HL-60/S4 (cell line): ENCODE data around the gene CLCN7.
"Not testable (repeated sequence)": the region's sequence is repeated elsewhere in the genome, so short reads cannot be mapped to it uniquely, and the experiment has no call there.

Experiments used
- in situ Hi-C: fragments of 300-500 bp; cut with MboI; formaldehyde crosslinking; loops from 2 replicates; pipeline ENCODE4 v1.14.3; 2022; ENCODE audit warnings: low sequenced_read_pairs

Gene CLCN7

DNA sequence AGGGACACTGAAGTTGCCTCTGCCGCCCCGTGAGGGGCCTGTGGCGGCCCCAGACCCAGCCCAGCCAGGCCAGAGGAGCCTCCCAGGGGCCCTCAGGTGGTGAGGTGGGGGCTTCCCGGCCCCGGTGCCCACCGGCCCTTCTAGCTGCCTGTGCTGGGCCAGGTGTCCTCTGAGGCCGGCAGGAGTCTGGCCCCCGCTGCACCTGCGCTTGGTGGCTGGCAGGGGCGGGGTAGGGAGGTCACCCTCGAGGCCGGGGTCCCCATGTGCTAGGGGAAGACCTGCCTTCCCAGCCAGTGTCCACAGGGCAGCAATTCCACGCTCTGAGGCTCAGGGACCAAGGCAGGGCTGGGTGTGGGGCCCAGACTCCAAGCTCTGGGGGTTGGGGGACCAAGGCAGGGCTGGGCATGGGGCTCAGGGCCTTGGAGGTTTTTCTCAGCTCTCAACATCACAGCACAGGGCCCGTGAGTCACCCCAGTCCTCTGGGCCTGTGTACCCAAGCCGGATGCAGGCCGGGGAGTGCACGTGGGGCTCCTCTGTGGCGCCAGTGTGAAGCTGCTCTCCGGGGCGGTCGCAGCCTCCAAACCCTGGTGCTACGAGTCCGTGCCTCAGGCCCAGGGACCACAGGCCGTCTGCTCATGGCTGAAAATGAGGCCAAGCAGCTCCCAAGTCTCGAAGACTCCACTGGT is 29.2 kb downstream of the CLCN7 start:
- in situ Hi-C loops: no loop called here

DNA sequence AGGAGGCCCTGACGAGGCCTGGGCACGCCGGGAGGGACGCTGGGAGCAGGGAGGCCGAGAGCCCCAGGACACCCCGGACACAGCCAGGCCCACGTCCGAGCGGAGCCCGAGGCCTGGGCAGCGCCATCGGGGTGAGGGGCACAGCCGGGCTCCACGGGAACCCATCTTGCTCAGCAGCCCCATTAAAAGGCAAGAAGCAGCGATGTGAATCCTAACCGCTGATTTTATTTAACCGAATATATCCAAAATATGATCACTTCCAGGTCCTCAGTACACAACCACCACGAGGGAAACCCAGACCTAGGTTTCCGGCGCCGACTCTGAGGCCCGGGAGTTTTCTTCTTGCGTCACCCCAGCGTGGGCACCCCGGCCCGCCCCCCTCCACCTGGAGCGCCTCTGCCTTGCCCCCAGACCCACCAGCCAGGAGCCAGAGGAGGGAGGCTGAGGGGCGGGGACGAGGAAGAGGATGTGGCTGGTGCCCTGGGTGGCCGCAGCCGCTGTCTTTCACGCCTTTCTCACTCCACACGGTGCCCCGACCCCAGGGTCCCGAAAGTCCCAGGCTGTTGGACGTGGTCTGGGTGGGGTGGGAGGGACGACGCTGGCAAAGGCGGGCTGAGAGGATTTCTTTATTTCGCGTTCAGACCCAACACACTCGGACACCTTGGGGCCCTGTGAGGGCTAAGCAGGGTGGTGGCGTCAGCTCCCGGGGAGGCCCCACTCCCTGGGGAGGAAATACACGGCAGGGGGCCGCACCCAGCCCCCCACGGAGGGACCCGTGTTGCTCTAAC is 29.9 kb downstream of the CLCN7 start:
- in situ Hi-C loops: no loop called here

DNA sequence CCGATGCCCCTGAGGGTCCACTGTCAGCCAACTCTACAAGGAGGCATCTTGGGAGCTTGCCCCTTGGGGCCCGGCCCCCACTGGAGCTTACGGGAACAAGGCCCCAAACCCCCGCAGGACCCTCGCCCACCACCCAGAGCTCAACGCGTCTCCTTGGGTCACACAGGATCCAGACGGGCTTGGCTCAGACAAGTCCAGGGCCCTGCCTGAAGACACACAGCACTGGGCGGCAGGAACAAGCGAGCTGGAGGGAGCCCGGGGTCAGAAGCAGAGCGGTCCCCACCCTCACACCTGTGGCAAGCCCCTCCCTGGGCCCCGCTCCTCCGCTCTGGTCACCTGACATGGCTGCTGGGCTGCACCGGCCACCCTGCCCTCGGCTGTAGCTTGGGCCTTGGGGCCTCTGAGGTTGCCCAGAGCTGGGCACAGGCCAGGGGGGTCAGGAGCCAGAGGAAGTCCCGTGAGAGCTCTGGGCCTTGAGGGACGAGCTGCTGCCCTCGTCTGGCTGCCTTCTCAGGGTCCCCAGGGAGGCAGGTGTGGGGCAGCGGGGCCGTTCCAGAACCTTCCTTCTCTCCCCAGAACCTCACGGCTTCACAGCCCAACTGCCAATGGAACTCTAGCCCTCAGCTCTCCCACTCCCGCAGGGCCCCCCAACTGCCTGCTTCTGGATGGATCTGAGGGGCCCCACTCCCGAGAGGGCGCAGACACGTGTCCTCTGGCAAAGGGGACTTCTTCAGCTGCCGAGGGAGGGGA is 30.7 kb downstream of the CLCN7 start, which contains the start of gene CCDC154:
Gene CCDC154, minus strand, starts transcription at position 577 of the 750 bp plus-strand sequence. Its CDS starts 234 bp downstream, at position 343.
- in situ Hi-C loops: no loop called here

DNA sequence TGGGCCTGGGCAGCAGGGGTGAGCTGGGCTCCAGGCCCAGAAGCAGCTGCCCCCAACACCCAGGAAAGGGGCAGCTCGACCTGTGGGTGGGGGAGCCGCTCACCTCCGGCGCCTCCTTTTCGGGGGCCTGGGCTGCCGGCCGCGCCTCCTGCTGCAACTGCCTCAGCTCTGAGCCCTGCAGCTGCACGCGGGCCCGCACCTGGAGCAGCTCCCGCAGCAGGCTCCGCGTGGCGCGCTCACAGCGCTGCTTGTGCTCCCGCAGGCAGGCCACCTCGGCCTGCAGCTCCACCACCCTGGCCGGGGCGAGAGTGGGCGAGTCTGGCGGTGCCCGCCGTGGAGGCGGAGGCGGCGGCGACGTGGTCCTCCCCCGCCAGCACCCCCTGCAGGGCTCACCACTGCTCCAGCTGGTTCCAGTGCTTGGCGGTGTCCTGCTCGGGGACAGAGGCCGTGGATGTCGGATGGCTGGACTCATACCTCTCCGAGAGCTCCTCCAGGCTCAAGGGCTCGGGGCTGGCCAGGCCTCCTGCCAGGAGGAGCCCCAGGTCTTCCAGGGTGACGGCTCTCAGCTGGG is 31.3 kb downstream of the CLCN7 start:
- in situ Hi-C loops: no loop called here

DNA sequence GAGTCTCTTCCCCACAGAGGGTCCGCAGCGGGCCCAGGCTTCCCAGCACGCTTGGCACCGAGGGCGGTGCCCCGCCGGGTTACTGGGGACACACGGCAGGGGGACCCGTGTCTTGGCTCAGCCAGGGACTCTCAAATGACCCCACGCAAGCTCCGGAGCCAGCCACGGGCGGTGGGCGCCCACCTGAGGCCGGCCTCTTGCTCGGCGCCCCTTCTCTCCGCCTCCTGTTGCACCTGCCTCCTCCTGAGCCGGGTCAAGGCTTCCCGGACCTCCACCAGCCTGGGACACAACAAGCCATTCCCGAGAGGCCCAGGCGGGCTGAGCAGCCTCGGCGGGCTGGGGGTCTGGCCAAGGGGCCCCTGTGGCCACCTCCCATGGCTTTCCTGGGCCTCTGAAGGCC is 32.1 kb downstream of the CLCN7 start:
- in situ Hi-C loops: no loop called here

DNA sequence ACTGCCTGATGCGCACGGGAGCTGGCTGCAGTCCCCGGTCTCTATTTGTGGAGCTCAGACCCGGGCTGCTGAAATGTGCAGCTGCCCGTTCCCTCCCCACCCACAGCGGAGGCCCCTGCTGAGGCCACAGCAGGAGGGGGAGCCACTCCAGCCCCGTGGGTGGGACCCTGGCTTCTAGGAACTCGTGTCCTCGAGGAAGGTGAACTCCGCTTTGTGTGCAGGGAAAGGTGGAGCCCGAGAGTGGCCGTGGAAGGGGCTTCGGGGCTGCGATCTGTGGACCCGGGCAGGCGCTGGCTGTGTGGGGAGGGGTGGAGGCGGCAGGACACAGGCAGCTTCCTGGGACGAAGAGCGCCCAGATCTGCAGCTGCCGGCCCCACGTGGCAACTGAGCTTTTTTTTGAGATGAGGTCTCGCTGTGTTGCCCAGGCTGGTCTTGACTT is 33.4 kb downstream of the CLCN7 start:
- in situ Hi-C loops: no loop called here

DNA sequence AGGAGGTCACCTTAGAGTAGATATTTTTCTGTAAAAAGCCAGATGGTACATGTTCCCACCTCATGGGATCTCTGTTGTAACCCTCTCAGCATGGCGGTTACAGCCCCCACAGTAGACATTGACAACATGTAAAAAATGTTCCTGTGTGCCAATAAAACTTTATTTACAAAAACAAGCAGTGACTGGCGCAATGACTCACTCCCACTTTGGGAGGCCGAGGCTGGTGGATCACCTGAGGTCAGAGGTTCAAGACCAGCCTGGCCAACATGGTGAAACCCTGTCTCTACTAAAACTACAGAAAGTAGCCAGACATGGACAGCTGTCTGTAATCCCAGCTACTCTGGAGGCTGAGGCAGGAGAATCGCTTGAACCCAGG is 35.1 kb downstream of the CLCN7 start:
- in situ Hi-C loops: not testable (repeated sequence)

DNA sequence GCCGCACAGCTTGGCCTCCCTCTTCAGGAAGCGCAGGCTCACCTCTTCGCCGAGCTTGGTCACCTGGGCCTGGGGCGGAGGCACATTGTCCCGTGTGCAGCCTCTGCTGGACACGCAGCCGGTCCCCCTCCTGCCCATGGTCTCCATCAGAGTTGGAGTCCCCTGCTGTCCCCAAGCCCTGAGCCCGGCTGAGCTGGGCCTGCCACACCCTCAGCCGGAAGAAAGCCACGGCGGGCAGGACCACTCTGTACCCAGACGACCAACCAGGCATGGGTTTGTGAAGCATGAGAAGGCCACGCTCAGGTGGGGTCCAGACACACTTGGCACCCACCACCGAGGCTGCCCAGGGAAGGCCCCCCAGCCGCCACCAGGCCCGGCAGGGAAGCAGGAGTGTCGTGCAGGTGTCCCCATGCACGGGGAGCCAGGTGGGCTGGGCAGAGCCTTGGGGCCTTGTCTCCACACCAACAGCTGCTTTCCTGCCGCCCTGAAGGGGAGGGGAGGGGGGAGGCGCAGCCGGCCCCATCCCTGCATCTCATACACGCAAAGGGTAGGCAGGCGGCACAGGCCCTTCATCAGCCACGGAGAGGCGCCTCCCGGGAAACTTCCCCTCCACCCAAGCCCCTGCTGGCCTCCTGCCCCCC is 35.6 kb downstream of the CLCN7 start:
- in situ Hi-C loops: no loop called here

DNA sequence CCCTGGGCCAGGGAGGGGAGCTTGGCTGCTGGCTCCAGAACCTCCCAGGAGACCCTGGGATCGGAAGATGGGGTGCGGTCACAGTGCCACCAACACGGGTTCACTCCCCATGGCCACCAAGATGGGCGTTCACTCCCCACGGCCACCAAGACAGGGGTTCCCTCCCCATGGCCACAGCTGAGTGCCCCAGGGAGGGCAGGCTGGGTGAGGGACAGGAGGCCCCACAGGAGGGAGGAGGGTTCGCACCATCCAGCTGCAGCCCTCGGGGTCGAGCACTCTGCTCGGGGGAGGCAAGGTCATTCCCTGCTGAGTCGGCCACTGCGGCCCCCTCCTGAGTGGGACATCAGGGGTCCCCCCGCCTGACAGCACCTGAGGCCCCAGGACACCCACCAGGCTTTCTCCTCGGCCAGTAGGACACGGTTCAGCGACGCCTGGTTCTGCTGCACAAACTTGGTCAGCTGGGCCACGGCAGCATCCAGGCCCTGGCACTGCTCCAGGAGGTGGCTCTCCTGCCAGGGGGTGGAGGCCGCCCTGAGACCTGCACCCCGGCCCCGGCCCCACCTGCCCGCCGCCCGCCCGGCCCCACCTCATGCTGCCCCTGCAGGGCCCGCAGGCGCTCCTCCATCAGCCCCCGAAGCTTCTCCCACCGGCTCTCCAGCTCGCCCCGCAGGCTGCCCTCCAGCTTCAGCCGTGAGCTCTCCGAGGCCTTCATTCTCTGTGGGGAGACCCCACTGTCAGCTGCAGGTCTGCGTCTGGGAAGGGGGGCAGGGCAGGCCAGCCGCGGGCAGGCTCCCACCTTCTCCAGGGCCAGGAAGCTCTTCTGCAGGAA is 36.4 kb downstream of the CLCN7 start:
- in situ Hi-C loops: no loop called here

DNA sequence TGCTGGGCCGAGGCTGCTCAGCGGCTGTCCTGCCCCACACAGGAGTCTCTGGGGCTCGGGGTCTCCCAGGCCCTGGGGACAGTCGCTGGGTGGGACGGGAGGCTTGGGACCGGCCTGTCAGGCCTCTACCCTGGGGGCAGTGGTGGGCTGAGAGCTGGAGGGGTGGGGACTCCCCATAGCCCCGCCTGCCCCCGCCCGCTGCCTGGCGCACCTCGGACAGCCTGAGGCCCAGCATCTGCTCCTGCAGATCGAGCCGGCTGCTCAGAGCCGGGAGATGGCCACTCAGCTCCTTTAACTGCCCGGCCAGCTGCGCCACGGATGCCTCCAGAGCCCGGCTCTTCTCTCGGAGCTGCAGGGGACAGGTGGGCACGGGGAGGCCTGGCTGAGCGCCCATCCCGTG is 37.2 kb downstream of the CLCN7 start:
- in situ Hi-C loops: no loop called here

DNA sequence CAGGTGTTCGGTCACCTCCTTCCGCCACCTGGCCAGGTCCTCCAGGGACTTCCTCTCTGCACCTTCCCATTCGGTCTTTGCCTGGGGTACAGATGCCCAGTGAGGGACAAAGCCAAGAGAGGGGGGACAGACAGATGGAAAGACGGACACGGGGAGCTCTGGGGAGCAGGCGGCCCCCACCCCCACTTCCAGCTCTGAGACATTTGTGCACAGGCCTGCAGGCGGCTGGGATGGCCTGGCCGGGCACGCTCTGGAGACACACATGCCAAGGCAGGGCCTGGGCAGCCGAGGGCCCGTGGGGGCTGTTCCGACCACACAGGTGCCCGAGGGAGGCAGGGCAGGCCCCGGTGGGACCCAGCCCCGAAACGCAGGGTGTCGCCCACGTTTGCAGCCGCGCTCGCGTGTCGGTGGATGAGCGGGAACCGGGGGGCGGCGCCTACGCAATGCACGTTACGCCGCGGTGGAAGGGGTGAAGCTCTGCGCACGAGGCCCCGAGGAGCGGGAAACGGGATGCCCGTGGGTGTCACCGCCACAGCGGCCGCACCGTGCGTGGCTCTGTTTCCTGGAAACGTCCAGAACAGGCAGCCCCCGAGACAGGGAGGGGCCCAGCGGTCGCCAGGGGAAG is 38.0 kb downstream of the CLCN7 start:
- in situ Hi-C loops: no loop called here

DNA sequence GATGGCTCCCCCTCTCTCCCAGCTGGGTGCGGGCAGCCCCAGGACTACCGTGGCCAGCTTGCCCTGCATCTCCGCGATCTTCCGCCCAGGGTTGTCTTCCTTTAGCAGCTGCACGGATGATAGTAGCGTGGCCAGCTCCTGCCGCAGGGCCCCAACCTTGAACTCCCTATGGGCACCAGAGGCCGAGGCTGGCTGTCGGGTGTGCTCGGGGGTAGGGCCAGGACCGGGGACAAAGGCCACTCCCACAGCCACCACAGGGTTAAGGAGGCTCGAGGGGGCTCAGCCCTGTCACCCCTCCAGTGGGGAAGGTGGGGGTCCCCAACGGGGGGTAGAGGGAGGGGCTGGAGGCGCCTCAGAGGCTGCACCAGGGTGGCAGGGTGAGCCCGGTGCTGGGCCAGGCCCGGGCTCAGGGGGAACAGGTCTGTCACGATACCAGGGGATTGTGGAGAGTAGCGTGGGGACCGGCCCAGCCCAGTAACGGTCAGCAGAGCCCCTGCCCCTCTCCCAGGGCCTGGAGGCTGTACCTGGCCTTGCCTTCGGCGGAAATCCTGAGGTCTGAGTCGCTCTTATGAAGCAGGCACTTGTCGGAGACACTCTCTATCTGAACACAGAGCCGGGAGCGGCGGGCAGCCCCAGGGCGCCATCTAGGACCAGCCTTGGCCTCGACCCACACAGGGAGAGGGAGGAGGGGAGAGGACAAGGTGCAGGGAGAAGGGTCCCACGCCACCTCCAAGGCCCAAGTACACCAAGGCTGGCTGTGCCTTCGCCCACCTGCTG is 38.7 kb downstream of the CLCN7 start:
- in situ Hi-C loops: no loop called here

DNA sequence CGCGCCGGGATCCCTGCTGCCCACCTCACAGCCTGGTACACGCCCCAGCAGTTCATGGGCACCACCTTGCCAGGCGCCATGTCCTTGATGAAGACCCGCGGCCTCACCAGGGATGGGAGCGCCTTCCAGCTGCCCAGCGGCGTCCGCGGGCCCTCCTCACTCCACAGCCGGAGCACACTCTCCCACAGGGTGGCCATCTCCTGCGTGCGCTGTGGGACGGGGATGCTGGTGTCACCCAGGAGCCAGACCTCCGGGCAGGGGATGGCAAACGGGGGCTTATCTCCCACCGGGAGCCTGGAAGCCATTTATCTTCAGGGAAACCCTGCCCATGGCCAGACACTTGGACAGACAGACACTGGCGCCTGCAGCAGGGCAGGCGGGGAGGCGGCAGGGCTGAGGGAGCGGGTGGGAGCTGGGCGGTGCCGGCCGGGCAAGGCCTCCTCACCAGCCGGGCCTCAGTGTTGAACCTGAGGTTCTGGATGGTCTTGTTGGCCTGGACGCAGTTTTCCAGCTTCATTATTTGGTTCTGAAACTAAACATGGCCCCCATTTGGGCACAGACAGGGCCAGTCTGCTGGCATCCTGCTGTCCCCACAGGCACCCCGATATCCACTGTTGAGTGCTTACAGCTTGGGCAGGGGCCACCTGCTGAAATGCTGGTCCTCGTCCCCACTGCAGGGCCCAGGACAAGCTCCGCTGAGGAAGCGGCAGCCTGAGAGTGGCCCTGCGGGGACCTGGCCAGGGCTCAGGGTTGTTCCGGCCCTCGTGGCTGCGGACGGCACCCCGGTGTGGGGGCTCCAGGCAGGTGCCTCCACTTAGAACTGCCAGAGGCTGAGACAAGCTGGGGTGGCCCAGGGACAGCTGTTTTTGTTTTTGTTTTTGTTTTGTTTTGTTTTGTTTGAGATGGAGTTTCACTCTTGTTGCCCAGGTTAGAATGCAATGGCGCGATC is 39.9 kb downstream of the CLCN7 start:
- in situ Hi-C loops: no loop called here

DNA sequence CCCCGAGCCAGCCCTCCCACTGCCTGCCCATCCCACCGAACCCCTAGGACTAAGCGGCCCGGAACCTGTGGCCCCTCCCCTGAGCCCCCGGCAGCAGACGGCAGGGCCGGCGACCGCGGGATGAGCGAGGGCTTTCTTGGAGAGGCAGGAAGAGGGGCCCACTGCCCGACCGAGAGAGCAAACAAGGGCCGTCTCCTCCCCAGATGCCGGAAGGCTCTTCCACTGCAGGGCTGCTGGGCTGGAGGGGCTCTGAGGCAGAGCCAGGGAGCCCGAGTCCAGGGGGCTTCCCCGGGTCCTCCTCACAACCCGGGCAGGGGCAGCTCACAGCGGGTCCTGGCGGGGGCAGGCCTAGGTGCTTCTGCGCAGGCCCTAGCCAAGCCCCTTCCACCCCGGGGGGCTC is 41.1 kb downstream of the CLCN7 start:
- in situ Hi-C loops: no loop called here

DNA sequence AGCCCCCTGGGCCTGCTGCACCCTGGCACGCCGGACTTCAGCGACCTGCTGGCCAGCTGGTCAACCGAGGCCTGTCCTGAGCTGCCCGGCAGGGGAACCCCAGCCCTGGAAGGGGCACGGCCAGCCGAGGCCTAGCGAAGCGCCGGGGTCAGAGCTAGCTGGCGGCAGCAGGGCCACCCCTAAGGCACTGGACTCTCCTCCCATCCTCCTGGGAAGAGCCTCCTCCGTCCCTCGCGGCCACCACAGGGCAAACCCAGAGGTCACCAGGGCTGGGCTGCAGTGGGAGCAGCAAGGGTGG is 41.6 kb downstream of the CLCN7 start:
- in situ Hi-C loops: no loop called here

DNA sequence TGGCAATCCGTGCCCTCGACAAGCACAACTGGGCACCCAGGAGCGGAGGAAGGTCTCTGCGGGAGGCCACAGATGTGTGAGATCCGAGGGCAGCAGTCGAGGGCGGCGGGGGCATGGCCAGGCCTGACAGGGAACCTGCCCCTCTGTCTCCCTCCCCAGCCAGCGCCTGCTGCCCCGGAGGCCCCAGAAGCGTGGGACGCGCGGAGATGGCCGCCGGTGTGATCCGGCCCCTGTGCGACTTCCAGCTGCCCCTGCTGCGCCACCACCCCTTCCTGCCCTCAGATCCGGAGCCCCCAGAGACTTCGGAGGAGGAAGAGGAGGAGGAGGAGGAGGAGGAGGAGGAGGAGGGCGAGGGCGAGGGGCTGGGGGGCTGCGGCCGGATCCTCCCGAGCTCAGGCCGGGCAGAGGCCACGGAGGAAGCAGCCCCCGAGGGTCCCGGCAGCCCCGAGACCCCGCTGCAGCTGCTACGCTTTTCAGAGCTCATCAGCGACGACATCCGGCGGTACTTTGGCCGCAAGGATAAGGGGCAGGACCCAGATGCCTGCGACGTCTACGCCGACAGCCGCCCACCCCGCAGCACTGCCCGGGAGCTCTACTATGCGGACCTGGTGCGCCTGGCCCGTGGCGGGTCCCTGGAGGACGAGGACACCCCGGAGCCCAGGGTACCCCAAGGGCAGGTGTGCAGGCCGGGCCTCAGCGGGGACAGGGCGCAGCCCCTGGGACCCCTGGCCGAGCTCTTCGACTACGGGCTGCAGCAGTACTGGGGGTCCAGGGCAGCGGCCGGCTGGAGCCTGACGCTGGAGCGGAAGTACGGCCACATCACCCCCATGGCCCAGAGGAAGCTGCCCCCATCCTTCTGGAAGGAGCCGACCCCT is 42.2 kb downstream of the CLCN7 start:
- in situ Hi-C loops: no loop called here
